Transverse colon (tissue), 4 donors: ENCODE results near the gene CCN6.

ENCODE experiments used
- POLR2A ChIP-seq: fragments of 450-650 bp; IDR thresholded peaks from one replicate; pipeline ENCODE4 v1.6.1; 2016; ENCODE audit warnings: antibody characterized with exemption, mild to moderate bottlenecking, moderate library complexity
- POLR2AphosphoS5 ChIP-seq, 3 donors: sonication (generic); formaldehyde crosslinking; IDR thresholded peaks; one replicate each; pipeline ENCODE4 v1.6.1; 2016; ENCODE audit warnings: antibody characterized with exemption in 3 of 3
- TF ChIP-seq, protein P1 (sequence below), 5 experiments: fragments of 200-600 bp in 3 of 5; fragments of 450-650 bp in 2 of 5; sonication (generic) in 3 of 5; IDR thresholded peaks; 1 replicate in 2 of 5; 2 replicates in 3 of 5; pipeline ENCODE4 v1.5.1; 2016 to 2017; ENCODE audit warnings: antibody characterized with exemption in 5 of 5, inconsistent platforms in 3 of 5, mild to moderate bottlenecking in 2 of 5, moderate library complexity in 1 of 5

GRCh38 chr6:112017760-112018537 is 36.0 kb upstream of the CCN6 start:
- no peak for TF ChIP-seq POLR2A
- TF ChIP-seq, protein P1, sequence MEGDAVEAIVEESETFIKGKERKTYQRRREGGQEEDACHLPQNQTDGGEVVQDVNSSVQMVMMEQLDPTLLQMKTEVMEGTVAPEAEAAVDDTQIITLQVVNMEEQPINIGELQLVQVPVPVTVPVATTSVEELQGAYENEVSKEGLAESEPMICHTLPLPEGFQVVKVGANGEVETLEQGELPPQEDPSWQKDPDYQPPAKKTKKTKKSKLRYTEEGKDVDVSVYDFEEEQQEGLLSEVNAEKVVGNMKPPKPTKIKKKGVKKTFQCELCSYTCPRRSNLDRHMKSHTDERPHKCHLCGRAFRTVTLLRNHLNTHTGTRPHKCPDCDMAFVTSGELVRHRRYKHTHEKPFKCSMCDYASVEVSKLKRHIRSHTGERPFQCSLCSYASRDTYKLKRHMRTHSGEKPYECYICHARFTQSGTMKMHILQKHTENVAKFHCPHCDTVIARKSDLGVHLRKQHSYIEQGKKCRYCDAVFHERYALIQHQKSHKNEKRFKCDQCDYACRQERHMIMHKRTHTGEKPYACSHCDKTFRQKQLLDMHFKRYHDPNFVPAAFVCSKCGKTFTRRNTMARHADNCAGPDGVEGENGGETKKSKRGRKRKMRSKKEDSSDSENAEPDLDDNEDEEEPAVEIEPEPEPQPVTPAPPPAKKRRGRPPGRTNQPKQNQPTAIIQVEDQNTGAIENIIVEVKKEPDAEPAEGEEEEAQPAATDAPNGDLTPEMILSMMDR (IDR thresholded peaks at IDR 0.05) = no peak
- no peak for TF ChIP-seq POLR2AphosphoS5 (IDR thresholded peaks at IDR 0.05)
